ENCODE results near the gene CTSA.

CTSA gene

DNA sequence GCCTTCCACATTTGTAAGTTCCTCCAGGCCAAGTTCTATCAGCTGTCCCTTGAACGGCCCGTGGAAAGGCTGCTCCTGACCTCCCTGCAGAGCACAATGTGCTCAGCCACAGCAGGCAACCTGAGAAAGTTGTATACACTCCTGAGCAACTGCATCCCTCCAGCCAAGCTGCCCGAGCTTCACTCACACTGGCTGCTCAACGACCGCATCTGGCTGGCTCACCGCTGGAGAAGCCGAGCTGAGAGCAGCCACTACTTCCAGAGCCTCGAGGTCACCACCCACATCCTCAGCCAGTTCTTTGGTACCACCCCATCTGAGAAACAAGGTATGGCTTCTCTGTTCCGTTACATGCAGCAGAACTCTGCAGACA is 8.1 kb upstream of the CTSA start:
- no peaks in the 10 kb centered on the region for H3K27me3 ChIP-seq (ENCODE audit: insufficient read depth, poor library complexity, severe bottlenecking)
- H3K4me3 ChIP-seq (ENCODE audit: severe bottlenecking) = no peak overlapping the region
- peaks cover 34% of the 10 kb centered on the region for H3K36me3 ChIP-seq (ENCODE audit: low read depth)
- peak; percentile 76 for DNase-seq (ENCODE audit: low spot score)
- peak overlapping the region; percentile 61 for H3K27ac ChIP-seq (ENCODE audit: poor library complexity, severe bottlenecking)
- TF ChIP-seq, protein P1, sequence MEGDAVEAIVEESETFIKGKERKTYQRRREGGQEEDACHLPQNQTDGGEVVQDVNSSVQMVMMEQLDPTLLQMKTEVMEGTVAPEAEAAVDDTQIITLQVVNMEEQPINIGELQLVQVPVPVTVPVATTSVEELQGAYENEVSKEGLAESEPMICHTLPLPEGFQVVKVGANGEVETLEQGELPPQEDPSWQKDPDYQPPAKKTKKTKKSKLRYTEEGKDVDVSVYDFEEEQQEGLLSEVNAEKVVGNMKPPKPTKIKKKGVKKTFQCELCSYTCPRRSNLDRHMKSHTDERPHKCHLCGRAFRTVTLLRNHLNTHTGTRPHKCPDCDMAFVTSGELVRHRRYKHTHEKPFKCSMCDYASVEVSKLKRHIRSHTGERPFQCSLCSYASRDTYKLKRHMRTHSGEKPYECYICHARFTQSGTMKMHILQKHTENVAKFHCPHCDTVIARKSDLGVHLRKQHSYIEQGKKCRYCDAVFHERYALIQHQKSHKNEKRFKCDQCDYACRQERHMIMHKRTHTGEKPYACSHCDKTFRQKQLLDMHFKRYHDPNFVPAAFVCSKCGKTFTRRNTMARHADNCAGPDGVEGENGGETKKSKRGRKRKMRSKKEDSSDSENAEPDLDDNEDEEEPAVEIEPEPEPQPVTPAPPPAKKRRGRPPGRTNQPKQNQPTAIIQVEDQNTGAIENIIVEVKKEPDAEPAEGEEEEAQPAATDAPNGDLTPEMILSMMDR (IDR thresholded peaks at IDR 0.05; ENCODE audit: poor library complexity, severe bottlenecking) = no peak
- no peaks in the 10 kb centered on the region for H3K9me3 ChIP-seq (ENCODE audit: severe bottlenecking)
- peaks cover 16% of the 10 kb centered on the region for H3K4me1 ChIP-seq (ENCODE audit: insufficient read depth, poor library complexity, severe bottlenecking)
- ATAC-seq (ENCODE audit: low read depth) = no peak

DNA sequence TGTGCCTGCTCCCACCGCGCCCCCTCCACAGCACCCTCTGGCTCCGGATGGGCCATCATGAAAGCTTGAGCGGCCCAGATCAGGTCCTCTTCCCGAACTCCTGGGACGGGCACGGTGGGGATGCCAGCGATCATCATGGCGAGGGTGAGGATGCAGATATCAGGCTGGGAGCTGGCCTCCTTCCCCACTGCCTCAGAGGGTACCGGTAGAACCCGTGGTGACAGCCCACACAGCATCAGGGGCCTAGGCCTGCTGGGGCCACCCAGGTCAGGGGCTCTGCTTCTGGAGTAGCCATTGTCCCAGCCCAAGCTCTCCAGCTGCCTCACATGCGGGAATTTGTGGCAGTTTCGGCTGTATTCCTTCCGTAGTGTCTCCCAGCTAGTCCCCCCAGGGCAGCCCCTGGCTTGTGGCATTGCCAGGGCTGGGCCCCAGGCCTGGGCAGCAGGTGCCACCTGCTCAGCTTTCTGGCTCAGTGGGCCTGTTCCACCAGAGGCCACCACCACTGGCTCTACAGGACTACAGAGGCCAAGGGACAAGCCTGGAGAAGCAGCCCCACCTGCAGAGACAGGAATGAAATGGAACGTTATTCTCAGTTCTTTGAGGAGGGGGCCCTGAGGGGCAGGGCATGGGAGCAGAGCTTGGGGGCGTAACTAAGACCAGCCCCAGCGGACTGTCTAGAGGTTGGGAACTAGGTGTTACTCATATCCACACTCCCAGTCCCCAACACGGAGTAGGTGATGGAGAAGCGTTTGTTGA is 4.4 kb upstream of the CTSA start:
- Histone ChIP-seq H3K36me3 (ENCODE audit: low read depth) (peaks cover 34% of the 10 kb centered on the region), H3K4me1 (ENCODE audit: insufficient read depth, poor library complexity, severe bottlenecking) (peaks cover 13% of the 10 kb centered on the region), H3K27ac (ENCODE audit: poor library complexity, severe bottlenecking) (no peak overlapping the region), H3K4me3 (ENCODE audit: severe bottlenecking) (no peak overlapping the region), H3K9me3 (ENCODE audit: severe bottlenecking) (no peaks in the 10 kb centered on the region), H3K27me3 (ENCODE audit: insufficient read depth, poor library complexity, severe bottlenecking) (no peaks in the 10 kb centered on the region)
- TF ChIP-seq, protein P1 (IDR thresholded peaks at IDR 0.05; ENCODE audit: poor library complexity, severe bottlenecking) = no peak
- DNase-seq (ENCODE audit: low spot score) (peak; percentile 84), ATAC-seq (ENCODE audit: low read depth) (no peak)

DNA sequence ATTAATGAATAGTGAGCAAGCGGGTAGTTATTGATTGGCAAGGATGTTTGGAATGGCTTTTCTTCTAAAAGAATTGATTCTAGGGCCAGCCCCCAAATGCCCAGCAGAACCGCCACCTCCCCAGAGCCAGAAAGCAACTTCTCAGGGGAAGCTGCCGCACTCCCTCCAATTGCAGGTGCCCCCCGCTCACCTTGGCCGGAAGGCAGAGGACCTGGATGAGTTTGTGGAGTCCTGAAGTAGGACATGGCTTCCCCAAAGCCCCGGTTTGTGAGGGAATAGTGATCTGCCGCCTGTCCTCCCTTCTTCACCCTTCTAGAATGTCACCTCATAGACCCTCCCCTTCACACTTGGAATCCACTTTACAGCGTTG is 3.8 kb upstream of the CTSA start, which contains the start of gene SPATA25:
Gene SPATA25 (minus strand): TSS at position 277 of the 370 bp plus-strand sequence. CDS start 32 bp downstream, at position 245.
- Histone ChIP-seq H3K36me3 (ENCODE audit: low read depth) (peaks cover 31% of the 10 kb centered on the region), H3K27ac (ENCODE audit: poor library complexity, severe bottlenecking) (no peak within 1 kb of the TSS), H3K4me3 (ENCODE audit: severe bottlenecking) (no peak within 1 kb of the TSS), H3K4me1 (ENCODE audit: insufficient read depth, poor library complexity, severe bottlenecking) (peaks cover 11% of the 10 kb centered on the region), H3K27me3 (ENCODE audit: insufficient read depth, poor library complexity, severe bottlenecking) (no peaks in the 10 kb centered on the region), H3K9me3 (ENCODE audit: severe bottlenecking) (no peaks in the 10 kb centered on the region)
- ATAC-seq (ENCODE audit: low read depth) = no peak
- TF ChIP-seq, protein P1 (IDR thresholded peaks at IDR 0.05; ENCODE audit: poor library complexity, severe bottlenecking) = no peak
- no peak for DNase-seq (ENCODE audit: low spot score)

DNA sequence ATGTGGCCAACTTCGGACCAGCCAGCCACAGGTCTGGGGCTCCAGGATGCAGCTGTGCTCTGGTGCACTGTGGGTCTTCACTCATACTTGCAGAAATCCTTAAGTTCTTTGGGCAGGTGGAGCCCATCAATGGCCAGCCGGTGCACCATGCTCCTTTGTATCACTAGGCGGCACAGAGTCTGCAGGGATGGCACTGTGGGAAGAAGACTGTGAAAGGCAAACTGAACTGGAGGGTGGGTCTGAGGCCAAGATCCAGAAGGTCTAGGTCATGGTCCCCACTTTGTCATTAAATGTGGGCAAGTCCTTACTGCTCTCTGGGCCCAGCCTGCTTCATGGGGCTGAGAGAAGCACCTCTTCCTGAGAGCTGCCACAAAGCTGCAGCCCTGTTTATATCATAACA is 2.5 kb upstream of the CTSA start:
- DNase-seq (ENCODE audit: low spot score) = no peak
- TF ChIP-seq, protein P1 (IDR thresholded peaks at IDR 0.05; ENCODE audit: poor library complexity, severe bottlenecking) = no peak

More for the DNA sequence above, 2.5 kb upstream of the CTSA start:
- Histone ChIP-seq H3K9me3 (ENCODE audit: severe bottlenecking) (no peaks in the 10 kb centered on the region), H3K27me3 (ENCODE audit: insufficient read depth, poor library complexity, severe bottlenecking) (no peaks in the 10 kb centered on the region), H3K4me1 (ENCODE audit: insufficient read depth, poor library complexity, severe bottlenecking) (peaks cover 11% of the 10 kb centered on the region), H3K27ac (ENCODE audit: poor library complexity, severe bottlenecking) (no peak overlapping the region), H3K36me3 (ENCODE audit: low read depth) (peaks cover 25% of the 10 kb centered on the region), H3K4me3 (ENCODE audit: severe bottlenecking) (no peak overlapping the region)
- ATAC-seq (ENCODE audit: low read depth) = no peak
